GM18526 (cell line): ENCODE results near the gene NNMT.

Experiments
- POLR2A ChIP-seq: IDR thresholded peaks from 3 replicates; pipeline ENCODE4 v1.6.1; 2011; ENCODE audit not compliant: insufficient read length; ENCODE audit errors: extremely low read depth

The NNMT gene

GRCh38 chr11:114362958-114363357 lies 66.8 kb downstream of the NNMT start:
- TF ChIP-seq POLR2A, result no peak
